Measurements from ENCODE around the gene CDON.

Gene CDON

GRCh38 chr11:125926682-125927081, 136.0 kb downstream of the CDON start:
- no peak for DNase-seq (ENCODE audit: low read depth)
- no peak for TF ChIP-seq CTCF (IDR thresholded peaks at IDR 0.05; ENCODE audit: low read length, missing control alignments)
- H3K4me3 ChIP-seq (replicated peaks; ENCODE audit: low read depth, low read length), result no peak overlapping the region

- no peak for TF ChIP-seq CTCF (IDR thresholded peaks at IDR 0.05; ENCODE audit: low read length, missing control alignments)
- no peak for DNase-seq (ENCODE audit: low read depth)
- no peak overlapping the region for H3K4me3 ChIP-seq (replicated peaks; ENCODE audit: low read depth, low read length)
These were observed 136.9 kb downstream of the CDON start for GRCh38 chr11:125925804-125926203.

GRCh38 chr11:125925247-125925740, 137.4 kb downstream of the CDON start:
- no peak for TF ChIP-seq CTCF (IDR thresholded peaks at IDR 0.05; ENCODE audit: low read length, missing control alignments)
- no peak for DNase-seq (ENCODE audit: low read depth)
- no peak overlapping the region for H3K4me3 ChIP-seq (replicated peaks; ENCODE audit: low read depth, low read length)

GRCh38 chr11:125924384-125925007, 138.2 kb downstream of the CDON start:
- H3K4me3 ChIP-seq (replicated peaks; ENCODE audit: low read depth, low read length), result no peak overlapping the region
- TF ChIP-seq CTCF (IDR thresholded peaks at IDR 0.05; ENCODE audit: low read length, missing control alignments), result no peak
- DNase-seq (ENCODE audit: low read depth), result no peak

- no peak overlapping the region for H3K4me3 ChIP-seq (replicated peaks; ENCODE audit: low read depth, low read length)
- no peak for DNase-seq (ENCODE audit: low read depth)
- TF ChIP-seq CTCF (IDR thresholded peaks at IDR 0.05; ENCODE audit: low read length, missing control alignments), result no peak
These were observed 139.0 kb downstream of the CDON start for GRCh38 chr11:125923633-125924032.

- DNase-seq (ENCODE audit: low read depth), result peak; percentile 78
- no peak overlapping the region for H3K4me3 ChIP-seq (replicated peaks; ENCODE audit: low read depth, low read length)
- peak; percentile 92 for TF ChIP-seq CTCF (IDR thresholded peaks at IDR 0.05; ENCODE audit: low read length, missing control alignments)
These were observed 139.6 kb downstream of the CDON start for GRCh38 chr11:125923012-125923579.

- no peak for DNase-seq (ENCODE audit: low read depth)
- no peak for TF ChIP-seq CTCF (IDR thresholded peaks at IDR 0.05; ENCODE audit: low read length, missing control alignments)
- H3K4me3 ChIP-seq (replicated peaks; ENCODE audit: low read depth, low read length), result no peak overlapping the region
These were observed 140.5 kb downstream of the CDON start for GRCh38 chr11:125922156-125922555.

Data from fibroblast of pulmonary artery (primary cell).